GM18951 (cell line): Measurements from ENCODE around the gene THBS1.

Source experiments
- POLR2A ChIP-seq: IDR thresholded peaks from 4 replicates; pipeline ENCODE4 v1.6.1; 2011; ENCODE audit warnings: mild to moderate bottlenecking; ENCODE audit not compliant: insufficient read length, insufficient read depth; ENCODE audit errors: extremely low read depth
- in situ Hi-C: fragments of 300-500 bp; cut with MboI; formaldehyde crosslinking; loops from one replicate; pipeline ENCODE4 v1.12.0; 2022; ENCODE audit warnings: low sequenced_read_pairs, mixed read lengths, inconsistent platforms; ENCODE audit not compliant: unreplicated experiment

THBS1 gene

GRCh38 chr15:39587731-39588530 lies 7.1 kb downstream of the THBS1 start:
- TF ChIP-seq POLR2A = no peak
- in situ Hi-C loops = loop anchor here (25.0 kb wide), 2 partner anchors 776 to 876 kb away; no protein-coding TSS in a partner anchor

- no peak for TF ChIP-seq POLR2A
- in situ Hi-C loops = loop anchor here (25.0 kb wide), 2 partner anchors 776 to 876 kb away; no protein-coding TSS in a partner anchor
Measured at GRCh38 chr15:39588531-39589192, 7.8 kb downstream of the THBS1 start.

- in situ Hi-C loops = loop anchor here (25.0 kb wide), 2 partner anchors 777 to 877 kb away; no protein-coding TSS in a partner anchor
- no peak for TF ChIP-seq POLR2A
Measured at GRCh38 chr15:39589193-39589814, 8.4 kb downstream of the THBS1 start.

- in situ Hi-C loops = loop anchor here (25.0 kb wide), 2 partner anchors 778 to 878 kb away; no protein-coding TSS in a partner anchor
Measured at GRCh38 chr15:39589815-39590644, 9.2 kb downstream of the THBS1 start.

GRCh38 chr15:39591141-39591895 lies 10.4 kb downstream of the THBS1 start:
- in situ Hi-C loops = loop anchor here (25.0 kb wide), 2 partner anchors 779 to 879 kb away; no protein-coding TSS in a partner anchor
- TF ChIP-seq POLR2A = no peak

More at GRCh38 chr15:39589815-39590644, 9.2 kb downstream of the THBS1 start:
- no peak for TF ChIP-seq POLR2A

- in situ Hi-C loops = loop anchor here (25.0 kb wide), 2 partner anchors 780 to 880 kb away; no protein-coding TSS in a partner anchor
- TF ChIP-seq POLR2A = no peak
Measured at GRCh38 chr15:39591896-39592315, 11.0 kb downstream of the THBS1 start.

- in situ Hi-C loops = loop anchor here (25.0 kb wide), 2 partner anchors 780 to 880 kb away; no protein-coding TSS in a partner anchor
- no peak for TF ChIP-seq POLR2A
Measured at GRCh38 chr15:39592500-39592899, 11.6 kb downstream of the THBS1 start.

- TF ChIP-seq POLR2A = no peak
- in situ Hi-C loops = loop anchor here (25.0 kb wide), 2 partner anchors 781 to 881 kb away; no protein-coding TSS in a partner anchor
Measured at GRCh38 chr15:39593071-39593655, 12.3 kb downstream of the THBS1 start.

- TF ChIP-seq POLR2A = no peak
- in situ Hi-C loops = loop anchor here (25.0 kb wide), 2 partner anchors 782 to 882 kb away; no protein-coding TSS in a partner anchor
Measured at GRCh38 chr15:39593656-39594445, 13.0 kb downstream of the THBS1 start.
